HG02571 (cell line): ENCODE results near the gene IL26.
"Not testable (repeated sequence)": the region's sequence is repeated elsewhere in the genome, so short reads cannot be mapped to it uniquely, and the experiment has no call there.

Experiments
- ATAC-seq: cut with Tn5 transposase; IDR thresholded peaks from one replicate; pipeline ENCODE4 v1.9.1; 2021; ENCODE audit warnings: mild to moderate bottlenecking, moderate library complexity; ENCODE audit not compliant: unreplicated experiment

Gene IL26

DNA sequence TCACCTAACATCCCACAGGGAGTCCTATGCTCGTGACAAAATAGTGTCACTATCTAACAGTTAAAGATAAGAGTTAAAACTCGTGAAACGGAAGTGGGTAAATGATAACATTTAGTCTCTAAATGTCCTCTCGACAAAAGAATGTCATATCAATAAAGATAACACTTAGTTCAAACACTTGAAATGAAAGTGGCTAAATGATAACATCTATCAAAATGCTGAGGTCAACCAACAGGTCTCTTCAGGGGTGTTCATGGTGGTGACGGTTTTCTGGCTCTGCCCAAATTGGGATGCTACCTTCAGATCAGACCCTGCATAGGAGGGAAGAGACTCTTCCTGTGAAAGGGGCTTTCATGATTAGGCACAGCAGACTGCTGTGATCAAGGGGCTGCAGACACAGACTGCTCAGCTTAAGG lies 22.1 kb downstream of the IL26 start:
- no peak for ATAC-seq

GRCh38 chr12:68200854-68201253 lies 24.8 kb downstream of the IL26 start:
- no peak for ATAC-seq

DNA sequence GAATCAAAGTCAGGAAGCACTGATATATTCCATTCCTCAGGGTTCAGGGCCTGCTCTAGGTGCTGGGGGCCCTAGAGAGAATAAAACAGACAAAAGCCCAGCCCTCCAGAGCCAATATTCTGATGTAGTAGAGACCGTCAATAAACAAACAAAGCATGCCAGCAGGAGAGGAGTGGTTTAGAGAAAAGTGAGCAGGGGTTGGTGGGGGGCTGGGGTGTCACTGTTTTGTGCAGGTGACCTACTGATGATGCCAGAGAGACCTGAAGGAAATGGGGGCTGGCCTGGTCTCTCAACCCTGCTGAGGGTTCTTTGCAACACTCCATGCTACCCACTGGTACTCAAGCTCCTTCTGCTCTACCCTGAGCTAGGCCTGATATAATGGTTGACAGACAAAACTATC lies 26.5 kb downstream of the IL26 start:
- ATAC-seq = no peak

- ATAC-seq = no peak
These were observed 27.0 kb downstream of the IL26 start for GRCh38 chr12:68198507-68199086.

- no peak for ATAC-seq
These were observed 35.3 kb downstream of the IL26 start for GRCh38 chr12:68190301-68190700.

DNA sequence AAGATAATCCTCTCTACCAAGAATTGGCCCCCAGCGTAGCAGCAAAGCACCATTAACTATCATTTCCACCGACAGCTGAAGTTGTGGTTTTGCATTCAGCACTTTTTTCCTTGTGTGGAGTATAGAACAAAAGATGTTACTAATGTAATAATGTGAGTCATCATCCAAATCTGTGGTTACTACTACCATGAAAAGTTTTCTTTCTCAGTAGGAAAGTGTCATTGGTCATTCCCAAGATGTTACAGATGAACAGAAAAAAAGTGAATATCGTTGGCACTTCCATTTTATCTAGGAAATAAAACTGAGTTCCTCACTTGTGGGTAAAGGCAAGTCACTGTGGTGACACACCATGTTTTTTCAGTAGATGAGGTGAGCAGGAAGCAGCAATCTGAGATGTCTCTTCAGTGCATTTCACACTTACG lies 35.8 kb downstream of the IL26 start:
- no peak for ATAC-seq

GRCh38 chr12:68185598-68185997 lies 40.0 kb downstream of the IL26 start:
- ATAC-seq = no peak

DNA sequence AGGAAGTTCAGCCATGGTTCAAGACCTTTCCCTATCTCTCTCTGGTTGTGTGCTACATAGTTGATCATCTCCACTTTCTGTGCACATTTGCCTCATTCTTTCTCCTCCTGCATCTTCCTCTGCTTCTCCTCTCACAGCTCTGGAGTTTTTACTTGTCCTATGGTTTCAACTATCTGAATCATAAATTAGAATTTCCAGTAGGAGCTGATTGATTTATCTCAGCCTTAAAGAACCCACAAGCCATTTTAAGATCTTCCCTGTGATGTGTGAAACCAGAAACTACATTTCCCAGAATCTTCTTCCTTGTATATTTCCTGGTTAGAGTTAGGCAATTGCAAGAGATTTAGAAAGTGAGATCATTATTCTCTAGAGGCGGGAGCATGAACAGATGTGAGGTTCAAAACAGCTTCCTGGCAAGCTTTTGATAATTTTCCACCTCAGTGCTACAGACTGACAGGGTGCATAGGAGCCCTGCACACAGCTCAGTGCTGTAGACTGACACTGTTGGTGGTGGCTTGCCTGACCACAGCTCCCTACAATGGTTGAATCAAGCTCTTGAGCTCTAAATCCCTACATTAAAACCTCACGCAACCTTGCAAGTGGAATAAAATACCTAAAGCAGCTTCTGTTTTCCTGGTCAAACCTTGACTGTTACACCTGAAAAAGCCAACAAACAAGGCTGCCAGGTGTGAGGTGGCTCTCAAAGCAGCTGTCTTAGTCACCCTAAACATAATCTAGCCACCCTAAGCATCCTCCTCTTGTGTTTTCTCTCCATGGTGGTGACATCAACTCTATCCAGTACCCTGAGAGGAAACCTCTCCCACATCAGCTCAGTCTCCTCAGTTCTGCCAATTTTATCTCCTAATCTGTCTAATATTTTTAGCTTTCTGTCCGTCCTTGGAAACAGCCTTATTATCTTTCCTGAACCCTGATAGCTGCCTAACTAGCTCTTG lies 44.5 kb downstream of the IL26 start:
- ATAC-seq = no peak

DNA sequence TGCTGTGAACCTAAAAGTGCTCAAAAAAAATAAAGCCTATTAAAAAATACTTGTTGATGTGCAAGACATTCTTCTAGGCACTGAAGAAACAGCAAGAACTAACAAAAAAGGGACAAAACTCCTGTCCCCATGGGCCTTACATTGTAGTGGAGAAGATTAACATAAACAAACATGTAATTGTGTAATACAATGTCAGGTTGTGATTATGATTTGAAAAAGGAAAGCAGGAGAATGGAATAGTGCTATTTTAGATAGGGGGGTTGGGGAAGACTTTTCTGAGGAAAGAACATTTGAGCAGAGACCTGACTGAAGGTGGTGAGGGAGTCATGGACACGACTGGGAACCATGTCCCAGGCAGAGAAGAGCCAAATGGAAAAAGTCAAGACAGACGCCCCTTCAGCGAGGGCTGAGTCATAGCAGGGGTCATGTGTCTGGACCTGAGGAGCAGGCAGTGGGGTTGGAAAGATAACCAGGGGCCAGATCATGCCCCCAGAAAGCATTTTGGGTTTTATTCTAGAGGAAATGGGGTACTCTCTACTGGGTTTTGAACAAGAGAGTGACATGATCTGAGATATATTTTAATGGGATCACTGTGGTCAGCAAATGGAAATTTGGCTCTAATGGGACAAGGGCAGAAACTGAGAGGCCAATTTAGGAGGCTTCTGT lies 46.7 kb downstream of the IL26 start:
- no peak for ATAC-seq

DNA sequence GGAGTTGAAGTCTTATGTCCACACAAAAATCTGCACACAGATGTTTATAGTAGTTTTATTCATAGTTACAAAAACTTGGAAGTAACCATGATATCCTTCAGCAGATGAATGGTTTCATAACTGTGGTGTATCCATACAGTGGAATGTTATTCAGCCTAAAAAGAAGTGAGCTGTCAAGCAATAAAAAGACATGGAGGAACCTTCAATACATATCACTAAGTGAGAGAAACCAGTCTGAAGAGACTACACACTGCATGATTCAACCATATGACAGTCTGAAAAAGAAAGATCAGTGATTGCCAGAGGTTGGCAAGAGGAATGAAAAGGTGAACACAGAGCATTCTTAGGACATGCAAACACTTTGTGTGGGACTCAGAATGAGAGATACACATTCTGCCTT lies 47.4 kb downstream of the IL26 start:
- no peak for ATAC-seq

- no peak for ATAC-seq
These were observed 48.0 kb downstream of the IL26 start for GRCh38 chr12:68177562-68177961.

DNA sequence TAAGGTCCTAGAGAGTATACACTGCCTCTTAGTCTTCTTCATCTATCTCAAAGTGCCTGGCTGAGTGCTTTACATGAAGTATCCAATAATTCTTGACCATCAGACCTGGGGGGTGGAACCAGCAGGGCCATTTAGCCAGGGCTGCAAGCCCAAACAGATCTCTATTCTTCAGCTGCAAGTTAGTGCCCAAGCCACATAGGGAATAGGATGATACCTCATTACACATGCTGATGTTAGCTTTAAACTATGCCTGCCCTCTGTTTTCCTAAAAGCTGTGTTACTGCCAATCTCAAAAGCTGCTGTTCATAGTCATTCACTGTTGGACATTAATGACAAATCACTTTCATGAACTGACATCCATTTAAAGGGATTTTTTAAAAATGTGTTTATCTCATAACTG lies 49.4 kb downstream of the IL26 start:
- no peak for ATAC-seq

DNA sequence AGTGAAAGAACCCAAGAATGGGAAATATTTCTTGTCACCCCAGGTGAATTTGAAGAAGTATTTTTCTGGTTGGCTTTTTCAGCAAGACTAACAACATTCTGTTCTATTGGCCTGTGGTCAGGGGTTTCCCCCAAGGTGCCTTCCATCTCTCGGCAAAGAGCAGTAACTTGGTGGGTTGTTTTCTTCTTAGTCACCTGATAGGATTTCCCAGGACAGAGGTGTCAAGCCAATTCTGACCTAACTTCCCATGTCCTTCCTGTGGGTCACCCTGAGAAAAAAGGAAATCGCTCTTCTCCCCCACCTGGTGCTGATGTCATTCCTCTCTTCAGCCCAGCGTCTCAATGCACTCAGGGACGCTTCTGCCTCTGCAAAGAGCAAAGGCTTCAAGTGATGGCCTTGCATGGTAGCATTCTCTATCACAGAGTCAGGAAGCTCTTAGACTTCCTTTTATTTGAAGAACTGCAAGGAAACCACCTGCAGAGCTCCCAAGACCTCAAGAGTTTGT lies 50.0 kb downstream of the IL26 start:
- ATAC-seq = peak; percentile 85

GRCh38 chr12:68174761-68175160 lies 50.8 kb downstream of the IL26 start:
- not testable (repeated sequence) for ATAC-seq

DNA sequence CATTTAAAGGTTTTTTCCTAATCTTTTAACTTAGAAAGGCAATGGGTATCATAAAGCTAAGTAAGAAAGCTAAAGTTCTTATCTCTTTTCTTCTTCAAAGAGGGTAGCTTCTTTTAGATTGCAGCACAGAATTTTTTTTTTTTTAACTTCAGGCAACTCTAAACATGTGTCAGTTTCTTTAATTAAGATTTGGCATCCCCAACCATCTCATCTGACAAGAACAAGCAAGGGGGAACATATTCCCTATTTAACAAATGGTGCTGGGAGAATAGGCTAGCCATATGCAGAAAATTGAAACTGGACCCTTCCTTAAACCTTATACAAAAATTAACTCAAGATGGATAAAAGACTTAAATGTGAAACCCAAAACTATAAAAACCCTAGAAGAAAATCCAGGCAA lies 51.8 kb downstream of the IL26 start:
- no peak for ATAC-seq

DNA sequence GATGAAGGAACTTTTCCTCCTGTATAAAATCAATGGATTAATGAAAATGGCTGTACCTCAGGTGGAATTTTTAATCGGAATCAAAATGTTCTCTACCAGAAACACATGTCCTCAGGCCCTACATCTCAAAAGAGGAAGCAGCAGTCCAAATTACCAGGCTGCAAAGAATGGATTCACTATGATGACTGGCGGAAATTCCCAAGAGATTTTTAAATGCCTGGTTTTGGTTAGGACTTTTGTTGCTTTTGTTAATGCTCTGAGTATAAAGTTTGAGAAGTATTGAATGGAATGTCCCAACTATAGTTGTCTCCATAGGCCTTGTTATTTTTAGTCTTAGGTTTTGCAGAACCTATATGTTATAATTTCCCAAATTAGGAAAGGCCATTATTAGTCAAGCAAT lies 54.9 kb downstream of the IL26 start:
- no peak for ATAC-seq

DNA sequence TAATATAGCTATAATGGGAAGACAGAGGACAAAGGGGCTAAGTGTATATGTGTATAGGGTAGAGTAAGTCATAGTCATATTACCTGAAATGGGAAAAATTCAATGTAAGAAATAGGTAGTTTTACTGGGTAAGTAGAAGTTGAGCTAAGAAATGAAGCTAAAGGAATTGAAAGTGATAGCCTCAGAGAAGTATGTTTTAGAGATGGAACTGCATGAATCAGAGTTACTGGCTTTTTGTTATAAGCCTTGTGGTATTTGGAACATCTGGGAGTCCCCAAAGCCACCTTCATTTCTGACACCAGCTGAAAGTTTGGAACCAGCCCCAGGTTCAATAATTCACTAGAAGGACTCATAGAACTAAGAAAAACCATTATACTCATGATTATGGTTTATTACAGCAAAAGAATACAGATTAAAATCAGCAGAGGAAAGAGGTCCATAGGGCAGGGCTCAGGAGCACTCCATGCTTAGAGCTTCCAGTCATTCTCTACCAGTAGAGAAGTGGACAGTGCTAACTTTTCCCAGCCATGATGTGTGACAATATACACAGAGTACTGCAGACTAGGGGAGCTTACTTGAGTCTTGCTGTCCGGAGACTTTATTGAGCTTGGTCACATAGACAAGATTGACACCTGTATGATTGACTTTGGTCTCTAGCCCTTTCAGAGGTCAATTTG lies 56.3 kb downstream of the IL26 start:
- ATAC-seq = no peak

DNA sequence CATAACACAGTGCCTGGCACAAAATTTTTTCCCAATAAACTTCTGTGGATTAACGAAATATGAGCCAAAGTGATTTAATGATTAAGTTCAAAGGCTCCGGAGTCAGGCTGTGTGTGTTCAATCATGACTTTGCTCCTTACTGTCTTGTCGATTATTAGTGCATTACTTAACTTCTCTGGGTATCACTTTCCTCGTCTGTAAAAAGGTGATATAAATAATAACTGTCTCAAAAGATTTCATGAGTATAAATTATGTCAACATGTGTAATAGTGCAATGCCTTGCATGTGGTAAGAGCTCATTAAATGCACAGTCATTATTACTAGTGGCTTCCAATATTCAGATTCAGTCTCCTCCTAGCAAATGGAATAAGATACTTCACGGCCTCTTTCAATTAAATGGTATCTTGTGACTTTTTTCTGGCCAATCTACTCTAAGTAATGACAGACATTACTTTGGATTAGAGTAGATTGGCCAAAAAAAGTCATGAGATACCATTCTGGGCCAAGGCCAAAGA lies 59.2 kb downstream of the IL26 start:
- ATAC-seq = no peak

DNA sequence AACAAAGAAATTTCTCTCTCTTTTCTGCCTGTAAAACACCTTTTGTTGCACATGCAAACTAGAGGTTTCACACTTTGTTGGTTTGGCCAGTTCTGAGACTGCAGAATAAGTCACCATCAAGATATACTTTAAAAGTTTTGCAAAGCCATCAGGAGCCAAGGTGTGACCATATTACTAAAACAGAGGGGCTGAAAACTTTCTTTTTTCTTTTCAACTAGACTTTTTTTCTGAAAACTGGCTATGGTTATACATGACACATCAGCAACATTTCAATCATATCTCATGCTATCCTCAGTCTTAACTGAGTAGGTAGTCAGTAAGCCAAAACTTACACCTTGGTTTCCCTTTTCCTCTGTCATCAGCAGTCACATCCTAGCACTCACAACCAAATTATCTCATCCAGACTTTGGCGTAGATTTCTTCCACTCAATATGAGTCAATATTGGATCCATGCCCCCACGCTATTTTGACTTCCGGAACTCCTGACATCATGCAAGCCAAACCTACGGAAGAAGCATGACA lies 62.0 kb downstream of the IL26 start:
- no peak for ATAC-seq

- no peak for ATAC-seq
These were observed 63.2 kb downstream of the IL26 start for GRCh38 chr12:68162374-68162773.
